T-cell (primary cell): ENCODE results near the gene LCN2. TPM values are rescaled to one million over a fixed set of nuclear protein-coding genes. Genes with fewer than 3 reads are reported as not detected.
A peak's percentile ranks its signal among the peaks of the same experiment; 100 is the strongest.

ENCODE experiments used
- ATAC-seq, 4 experiments: fragments of 200-7000 bp in 3 of 4; fragments of 150-1000 bp in 1 of 4; cut with Tn5 transposase; replicated peaks in 1 of 4; 1 replicate in 3 of 4; 2 replicates in 1 of 4; pipeline ENCODE4 v1.10.0; 2021; ENCODE audit warnings: moderate library complexity in 3 of 4, mild to moderate bottlenecking in 2 of 4, moderate number of reproducible peaks in 1 of 4
- CTCF ChIA-PET, 2 donors: fragments of 300-600 bp; sonication (Branson Sonifier 250); formaldehyde crosslinking; loops; one replicate each; lab custom pipeline; 2022; ENCODE audit warnings: antibody characterized with exemption in 2 of 2; lab: Charles Lee
- POLR2A ChIA-PET, 2 donors: fragments of 300-600 bp; sonication (Branson Sonifier 250); formaldehyde crosslinking; loops; one replicate each; lab custom pipeline; 2022; ENCODE audit warnings: antibody characterized with exemption in 2 of 2; lab: Charles Lee
- DNase-seq, 35 experiments: peaks; one replicate each; pipeline versions ENCODE4 v3.0.0 to v3.0.0-alpha.2; 2013 to 2023
- H3K27ac ChIP-seq: one replicate; pipeline ENCODE4 v1.5.1; 2013; ENCODE audit warnings: low read length
- H3K27me3 ChIP-seq, 2 experiments: replicated peaks in 1 of 2; 1 replicate in 1 of 2; 2 replicates in 1 of 2; pipeline versions ENCODE4 v1.6.1 to v1.7.0; 2013; ENCODE audit warnings: low read length in 1 of 2, mixed read lengths in 1 of 2; ENCODE audit not compliant: control insufficient read depth in 2 of 2, insufficient read depth in 2 of 2; ENCODE audit errors: extremely low read depth in 1 of 2
- H3K36me3 ChIP-seq, 2 donors: 1 replicate in 1 of 2; 2 replicates in 1 of 2; pipeline versions ENCODE4 v1.6.1 to v1.7.0; 2013; ENCODE audit warnings: low read length in 1 of 2; ENCODE audit not compliant: control insufficient read depth in 2 of 2, insufficient read depth in 1 of 2; ENCODE audit errors: extremely low read depth in 1 of 2
- H3K4me1 ChIP-seq, 2 experiments: 1 replicate in 1 of 2; 2 replicates in 1 of 2; pipeline versions ENCODE4 v1.6.1 to v1.7.0; 2013; ENCODE audit warnings: low read length in 2 of 2, mixed read lengths in 1 of 2; ENCODE audit not compliant: insufficient read depth in 2 of 2, control insufficient read depth in 1 of 2; ENCODE audit errors: extremely low read depth in 1 of 2
- H3K4me3 ChIP-seq, 2 donors: 1 replicate in 1 of 2; 2 replicates in 1 of 2; pipeline versions ENCODE4 v1.5.1 to v1.7.0; 2013; ENCODE audit warnings: mild to moderate bottlenecking in 2 of 2, low read length in 1 of 2, moderate library complexity in 1 of 2; ENCODE audit not compliant: control insufficient read depth in 1 of 2; ENCODE audit errors: extremely low read depth in 1 of 2
- H3K9me3 ChIP-seq: 2 replicates; pipeline ENCODE4 v1.7.0; 2013
- H3K27ac Mint-ChIP-seq, 2 donors: one replicate each; pipeline ENCODE4 v1.8.0; 2020 to 2021; ENCODE audit warnings: mild to moderate bottlenecking in 2 of 2, mixed read lengths in 2 of 2
- H3K27me3 Mint-ChIP-seq, 2 donors: one replicate each; pipeline ENCODE4 v1.8.0; 2021 to 2022; ENCODE audit warnings: mixed read lengths in 2 of 2
- H3K36me3 Mint-ChIP-seq: one replicate; pipeline ENCODE4 v1.8.0; 2021; ENCODE audit warnings: mixed read lengths
- H3K4me1 Mint-ChIP-seq, 3 donors: one replicate each; pipeline ENCODE4 v1.8.0; 2020 to 2022; ENCODE audit warnings: mixed read lengths in 3 of 3, mild to moderate bottlenecking in 1 of 3
- H3K4me3 Mint-ChIP-seq, 3 donors: one replicate each; pipeline ENCODE4 v1.8.0; 2020 to 2022; ENCODE audit warnings: mild to moderate bottlenecking in 3 of 3, mixed read lengths in 3 of 3, moderate library complexity in 3 of 3
- H3K9me3 Mint-ChIP-seq, 3 donors: one replicate each; pipeline ENCODE4 v1.8.0; 2020 to 2022; ENCODE audit warnings: mixed read lengths in 3 of 3
- WGBS: methylation state at CpG from one replicate; pipeline ENCODE4 v1.1.5; 2013; ENCODE audit warnings: missing lambda C conversion rate; ENCODE audit not compliant: insufficient coverage; 5-methylcytosine and 5-hydroxymethylcytosine counted together
- total RNA-seq, 35 experiments: library from RNA in 6 of 35; stranded (reverse) in 6 of 35; fragments of 120-200 nt in 1 of 35; gene quantifications; one replicate each; pipeline versions ENCODE4 v1.2.1 to v1.2.4 and lab custom pipeline; 2013 to 2026

Gene LCN2
- total RNA-seq, 5 donors from 2014 or later (not counting 1 experiment from before 2014, with no cell fraction given): not detected

GRCh38 chr9:128145536-128145935 is 3.7 kb upstream of the LCN2 start:
- Histone ChIP-seq H3K4me3 (no peak overlapping the region), H3K9me3 (no peaks in the 10 kb centered on the region), H3K27me3 (peaks cover 0 to 9% of the 10 kb centered on the region in 2 experiments), H3K27ac (no peak overlapping the region), H3K4me1 (peaks cover 9 to 19% of the 10 kb centered on the region in 2 experiments), H3K36me3 (no peaks in the 10 kb centered on the region)
- Mint-ChIP-seq H3K4me1 (peaks cover 18 to 23% (median 20%) of the 10 kb centered on the region in 3 donors), H3K9me3 (no peaks in the 10 kb centered on the region), H3K36me3 (no peaks in the 10 kb centered on the region), H3K27me3 (no peaks in the 10 kb centered on the region), H3K4me3 (no peak overlapping the region), H3K27ac (no peak overlapping the region)
- 71% methylated on average over 8 of the region's 8 CpGs for WGBS
- ATAC-seq (no peak), DNase-seq (no peak)
- ChIA-PET CTCF (no interaction called here), POLR2A (no interaction called here)

GRCh38 chr9:128145951-128146351 is 3.3 kb upstream of the LCN2 start:
- H3K9me3 ChIP-seq: no peaks in the 10 kb centered on the region
- Mint-ChIP-seq H3K36me3 (no peaks in the 10 kb centered on the region), H3K4me3 (no peak overlapping the region), H3K27ac (no peak overlapping the region), H3K4me1 (peaks cover 18 to 27% (median 20%) of the 10 kb centered on the region in 3 donors), H3K9me3 (no peaks in the 10 kb centered on the region), H3K27me3 (no peaks in the 10 kb centered on the region)
- peaks cover 9 to 20% of the 10 kb centered on the region in 2 experiments for H3K4me1 ChIP-seq
- 83% methylated on average over 12 of the region's 13 CpGs for WGBS
- no peak for ATAC-seq
- ChIA-PET POLR2A (no interaction called here), CTCF (no interaction called here)
- no peak overlapping the region for H3K27ac ChIP-seq
- peaks cover 0 to 14% of the 10 kb centered on the region in 2 experiments for H3K27me3 ChIP-seq
- no peaks in the 10 kb centered on the region for H3K36me3 ChIP-seq
- no peak for DNase-seq
- H3K4me3 ChIP-seq: no peak overlapping the region

- ATAC-seq (no peak), DNase-seq (no peak)
- POLR2A ChIA-PET: no interaction called here
- CTCF ChIA-PET: no interaction called here
- no peak overlapping the region for H3K4me3 Mint-ChIP-seq
- Histone ChIP-seq H3K4me3 (no peak overlapping the region), H3K27ac (no peak overlapping the region), H3K27me3 (peaks cover 0 to 15% of the 10 kb centered on the region in 2 experiments), H3K4me1 (peaks cover 9 to 19% of the 10 kb centered on the region in 2 experiments), H3K36me3 (no peaks in the 10 kb centered on the region), H3K9me3 (no peaks in the 10 kb centered on the region)
- no peaks in the 10 kb centered on the region for H3K27me3 Mint-ChIP-seq
- peaks cover 17 to 28% (median 20%) of the 10 kb centered on the region in 3 donors for H3K4me1 Mint-ChIP-seq
- no peaks in the 10 kb centered on the region for H3K36me3 Mint-ChIP-seq
- H3K27ac Mint-ChIP-seq: no peak overlapping the region
- 82% methylated on average over 7 of the region's 8 CpGs for WGBS
- H3K9me3 Mint-ChIP-seq: no peaks in the 10 kb centered on the region
Measured at GRCh38 chr9:128146591-128147120, 2.6 kb upstream of the LCN2 start.

GRCh38 chr9:128148509-128149000 is 698 bp upstream of the LCN2 start:
- POLR2A ChIA-PET: no interaction called here
- Histone ChIP-seq H3K27ac (no peak overlapping the region), H3K27me3 (peaks cover 0 to 17% of the 10 kb centered on the region in 2 experiments), H3K4me3 (no peak overlapping the region), H3K9me3 (no peaks in the 10 kb centered on the region), H3K36me3 (no peaks in the 10 kb centered on the region), H3K4me1 (peaks cover 0 to 5% of the 10 kb centered on the region in 2 experiments)
- H3K27me3 Mint-ChIP-seq: no peaks in the 10 kb centered on the region
- ATAC-seq: no peak
- no peaks in the 10 kb centered on the region for H3K36me3 Mint-ChIP-seq
- no peak overlapping the region for H3K4me3 Mint-ChIP-seq
- DNase-seq: no peak
- no peak overlapping the region for H3K27ac Mint-ChIP-seq
- CTCF ChIA-PET: no interaction called here
- H3K9me3 Mint-ChIP-seq: no peaks in the 10 kb centered on the region
- H3K4me1 Mint-ChIP-seq: peaks cover 1 to 12% (median 6%) of the 10 kb centered on the region in 3 donors
- WGBS: 96% methylated on average over 2 of the region's 5 CpGs

GRCh38 chr9:128149951-128150593 is 819 bp downstream of the LCN2 start:
- Histone ChIP-seq H3K4me1 (peaks cover 0 to 5% of the 10 kb centered on the region in 2 experiments), H3K36me3 (no peaks in the 10 kb centered on the region), H3K27me3 (peaks cover 0 to 17% of the 10 kb centered on the region in 2 experiments), H3K9me3 (no peaks in the 10 kb centered on the region), H3K4me3 (no peak overlapping the region), H3K27ac (no peak overlapping the region)
- peak overlapping the region in 1 of 2 donors; percentile 28 for H3K27ac Mint-ChIP-seq
- 83% methylated on average over 8 of the region's 11 CpGs for WGBS
- H3K27me3 Mint-ChIP-seq: no peaks in the 10 kb centered on the region
- no peak for DNase-seq
- peaks cover 0 to 10% (median 4%) of the 10 kb centered on the region in 3 donors for H3K4me1 Mint-ChIP-seq
- H3K4me3 Mint-ChIP-seq: no peak overlapping the region
- POLR2A ChIA-PET: no interaction called here
- no peak for ATAC-seq
- CTCF ChIA-PET: no interaction called here
- no peaks in the 10 kb centered on the region for H3K36me3 Mint-ChIP-seq
- H3K9me3 Mint-ChIP-seq: no peaks in the 10 kb centered on the region

GRCh38 chr9:128150594-128151308 is 1.5 kb downstream of the LCN2 start:
- Mint-ChIP-seq H3K27ac (no peak overlapping the region), H3K36me3 (no peaks in the 10 kb centered on the region)
- POLR2A ChIA-PET: no interaction called here

More at GRCh38 chr9:128150594-128151308, 1.5 kb downstream of the LCN2 start:
- CTCF ChIA-PET: no interaction called here
- Histone ChIP-seq H3K27ac (no peak overlapping the region), H3K4me1 (peaks cover 0 to 5% of the 10 kb centered on the region in 2 experiments), H3K27me3 (peaks cover 0 to 17% of the 10 kb centered on the region in 2 experiments), H3K36me3 (no peaks in the 10 kb centered on the region), H3K4me3 (no peak overlapping the region), H3K9me3 (no peaks in the 10 kb centered on the region)
- whole genome bisulfite sequencing: 83% methylated on average over 16 of the region's 19 CpGs
- no peak overlapping the region for H3K4me3 Mint-ChIP-seq
- H3K4me1 Mint-ChIP-seq: peaks cover 0 to 10% (median 4%) of the 10 kb centered on the region in 3 donors
- H3K27me3 Mint-ChIP-seq: no peaks in the 10 kb centered on the region
- no peaks in the 10 kb centered on the region for H3K9me3 Mint-ChIP-seq
- ATAC-seq (peak in 2 of 4 experiments; percentile 25 to 40), DNase-seq (peak in 2 of 35 experiments; percentile 6 to 29)
